Loucy (cell line): ENCODE results near the gene KCNJ13.

Experiments used
- H2AFZ ChIP-seq: fragments of 200-600 bp; sonication (generic); 2 replicates; pipeline ENCODE4 v1.6.0; 2016; ENCODE audit warnings: antibody characterized with exemption, mild to moderate bottlenecking, low read length, moderate library complexity
- H3F3A ChIP-seq: fragments of 200-600 bp; 2 replicates; pipeline ENCODE4 v1.6.0; 2016; ENCODE audit warnings: antibody characterized with exemption, low read depth, mild to moderate bottlenecking
- H3K27me3 ChIP-seq: fragments of 200-600 bp; sonication (generic); 2 replicates; pipeline ENCODE4 v1.6.1; 2014; ENCODE audit warnings: low read length, mild to moderate bottlenecking; ENCODE audit not compliant: insufficient read depth, poor library complexity, severe bottlenecking
- H3K36me3 ChIP-seq: fragments of 200-600 bp; sonication (generic); 2 replicates; pipeline ENCODE4 v1.6.1; 2016; ENCODE audit warnings: low read length; ENCODE audit not compliant: insufficient read depth
- H3K4me1 ChIP-seq: fragments of 200-600 bp; sonication (generic); 2 replicates; pipeline ENCODE4 v1.5.1; 2014; ENCODE audit warnings: low read length, mild to moderate bottlenecking; ENCODE audit not compliant: insufficient read depth, poor library complexity, severe bottlenecking
- H3K4me2 ChIP-seq: fragments of 200-600 bp; sonication (generic); 2 replicates; pipeline ENCODE4 v1.6.0; 2014; ENCODE audit warnings: antibody characterized with exemption, low read length, low read depth, mild to moderate bottlenecking; ENCODE audit not compliant: poor library complexity, severe bottlenecking
- H3K4me3 ChIP-seq: fragments of 200-600 bp; sonication (generic); 2 replicates; pipeline ENCODE4 v1.5.1; 2014; ENCODE audit warnings: low read length, mild to moderate bottlenecking, mixed read lengths; ENCODE audit not compliant: poor library complexity, severe bottlenecking
- H3K79me2 ChIP-seq: fragments of 200-600 bp; sonication (generic); 2 replicates; pipeline ENCODE4 v1.6.1; 2014; ENCODE audit warnings: low read length; ENCODE audit not compliant: insufficient read depth
- H3K9ac ChIP-seq: fragments of 200-600 bp; sonication (generic); 2 replicates; pipeline ENCODE4 v1.6.0; 2014; ENCODE audit warnings: mild to moderate bottlenecking, low read depth, low read length, moderate library complexity; ENCODE audit not compliant: poor library complexity, severe bottlenecking
- H3K9me2 ChIP-seq: fragments of 200-600 bp; sonication (generic); replicated peaks from 2 replicates; pipeline ENCODE4 v1.6.1; 2016; ENCODE audit warnings: low read depth, low read length, mixed read lengths
- H3K9me3 ChIP-seq: fragments of 200-600 bp; sonication (generic); 2 replicates; pipeline ENCODE4 v1.6.1; 2014; ENCODE audit warnings: mild to moderate bottlenecking, antibody characterized with exemption, low read length, low read depth; ENCODE audit not compliant: insufficient read depth
- H4K20me1 ChIP-seq: fragments of 200-600 bp; sonication (generic); 2 replicates; pipeline ENCODE4 v1.6.0; 2014; ENCODE audit warnings: antibody characterized with exemption, low read length, mild to moderate bottlenecking; ENCODE audit not compliant: insufficient read depth, poor library complexity, severe bottlenecking
- CTCF ChIP-seq: fragments of 200-600 bp; sonication (generic); conservative IDR thresholded peaks from 2 replicates; pipeline ENCODE4 v1.5.1; 2014; ENCODE audit warnings: mild to moderate bottlenecking, antibody characterized with exemption, low read length
- EZH2phosphoT487 ChIP-seq: fragments of 200-600 bp; IDR thresholded peaks from 2 replicates; pipeline ENCODE4 v1.6.1; 2018; ENCODE audit warnings: antibody characterized with exemption, mild to moderate bottlenecking, moderate library complexity, borderline replicate concordance

KCNJ13 gene

GRCh38 chr2:232791518-232791917, 15.2 kb upstream of the KCNJ13 start:
- Histone ChIP-seq H4K20me1 (no peaks in the 10 kb centered on the region), H3K9me3 (no peaks in the 10 kb centered on the region), H3K9ac (no peak overlapping the region), H3K9me2 (no peaks in the 10 kb centered on the region), H3K4me2 (no peak overlapping the region), H3F3A (no peaks in the 10 kb centered on the region), H3K4me3 (no peak overlapping the region), H3K27me3 (no peaks in the 10 kb centered on the region), H3K36me3 (peaks cover 83% of the 10 kb centered on the region), H2AFZ (no peak overlapping the region), H3K79me2 (no peaks in the 10 kb centered on the region), H3K4me1 (peaks cover 9% of the 10 kb centered on the region)
- TF ChIP-seq CTCF (no peak), EZH2phosphoT487 (no peak)

GRCh38 chr2:232789082-232789481, 12.7 kb upstream of the KCNJ13 start:
- no peaks in the 10 kb centered on the region for H3K9me2 ChIP-seq
- peaks cover 59% of the 10 kb centered on the region for H3K36me3 ChIP-seq
- H3K4me2 ChIP-seq: no peak overlapping the region
- no peaks in the 10 kb centered on the region for H4K20me1 ChIP-seq
- H3K4me3 ChIP-seq: no peak overlapping the region
- H3F3A ChIP-seq: no peaks in the 10 kb centered on the region
- TF ChIP-seq EZH2phosphoT487 (no peak), CTCF (no peak)
- no peaks in the 10 kb centered on the region for H3K27me3 ChIP-seq
- H3K9me3 ChIP-seq: no peaks in the 10 kb centered on the region
- H3K9ac ChIP-seq: no peak overlapping the region
- no peak overlapping the region for H2AFZ ChIP-seq
- peaks cover 9% of the 10 kb centered on the region for H3K4me1 ChIP-seq
- no peaks in the 10 kb centered on the region for H3K79me2 ChIP-seq

- no peak overlapping the region for H3K9ac ChIP-seq
- no peak overlapping the region for H2AFZ ChIP-seq
- no peak overlapping the region for H3K4me2 ChIP-seq
- H3K79me2 ChIP-seq: no peaks in the 10 kb centered on the region
- no peak overlapping the region for H3K4me3 ChIP-seq
- no peaks in the 10 kb centered on the region for H3K9me2 ChIP-seq
- no peak for TF ChIP-seq EZH2phosphoT487
- H3K27me3 ChIP-seq: no peaks in the 10 kb centered on the region
- no peaks in the 10 kb centered on the region for H4K20me1 ChIP-seq
- no peaks in the 10 kb centered on the region for H3K9me3 ChIP-seq
- peaks cover 49% of the 10 kb centered on the region for H3K36me3 ChIP-seq
- peaks cover 9% of the 10 kb centered on the region for H3K4me1 ChIP-seq
- H3F3A ChIP-seq: no peaks in the 10 kb centered on the region
Observed at GRCh38 chr2:232787806-232788205, 11.4 kb upstream of the KCNJ13 start.

GRCh38 chr2:232783278-232783677, 6.9 kb upstream of the KCNJ13 start:
- no peaks in the 10 kb centered on the region for H4K20me1 ChIP-seq
- TF ChIP-seq EZH2phosphoT487 (no peak), CTCF (no peak)
- H3K9me2 ChIP-seq: no peaks in the 10 kb centered on the region
- peaks cover 14% of the 10 kb centered on the region for H3K4me1 ChIP-seq
- H3K36me3 ChIP-seq: peaks cover 12% of the 10 kb centered on the region; the same call in 1 of the 2 replicates
- H3K4me3 ChIP-seq: no peak overlapping the region
- H2AFZ ChIP-seq: no peak overlapping the region
- H3K9ac ChIP-seq: no peak overlapping the region
- H3F3A ChIP-seq: peaks cover 3% of the 10 kb centered on the region; the same call in 1 of the 2 replicates
- no peak overlapping the region for H3K4me2 ChIP-seq
- H3K79me2 ChIP-seq: no peaks in the 10 kb centered on the region
- H3K9me3 ChIP-seq: no peaks in the 10 kb centered on the region
- no peaks in the 10 kb centered on the region for H3K27me3 ChIP-seq
